Measurements from ENCODE around the gene IPMK. TPM values are rescaled to one million over a fixed set of nuclear protein-coding genes. Genes with fewer than 3 reads are reported as not detected.
"Not testable (repeated sequence)": the region's sequence is repeated elsewhere in the genome, so short reads cannot be mapped to it uniquely, and the experiment has no call there.

The IPMK gene
- total RNA-seq, 1 experiment from 2014 or later: 10.0 TPM

DNA sequence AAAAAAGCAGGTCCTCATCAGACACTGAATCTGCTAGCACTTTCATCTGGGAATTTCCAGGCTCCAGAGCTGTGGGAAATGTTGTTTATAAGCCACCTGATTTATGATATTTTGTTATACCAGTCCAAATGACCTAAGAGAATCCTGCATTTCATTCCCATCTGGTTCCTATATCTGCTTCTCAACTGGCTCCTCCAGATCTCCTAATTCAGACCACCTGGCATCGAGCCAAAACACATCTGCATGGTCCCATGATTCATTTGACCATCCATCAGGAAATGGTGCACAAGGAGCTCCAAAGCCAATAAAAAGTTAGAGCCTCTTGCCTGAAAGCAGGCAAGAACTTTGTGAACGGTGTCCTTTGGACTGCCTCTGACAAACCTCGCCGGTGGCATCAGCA lies 108.9 kb downstream of the IPMK start:
- intact Hi-C loops (cut with micrococcal nuclease; ENCODE audit: unreplicated experiment): no loop called here

DNA sequence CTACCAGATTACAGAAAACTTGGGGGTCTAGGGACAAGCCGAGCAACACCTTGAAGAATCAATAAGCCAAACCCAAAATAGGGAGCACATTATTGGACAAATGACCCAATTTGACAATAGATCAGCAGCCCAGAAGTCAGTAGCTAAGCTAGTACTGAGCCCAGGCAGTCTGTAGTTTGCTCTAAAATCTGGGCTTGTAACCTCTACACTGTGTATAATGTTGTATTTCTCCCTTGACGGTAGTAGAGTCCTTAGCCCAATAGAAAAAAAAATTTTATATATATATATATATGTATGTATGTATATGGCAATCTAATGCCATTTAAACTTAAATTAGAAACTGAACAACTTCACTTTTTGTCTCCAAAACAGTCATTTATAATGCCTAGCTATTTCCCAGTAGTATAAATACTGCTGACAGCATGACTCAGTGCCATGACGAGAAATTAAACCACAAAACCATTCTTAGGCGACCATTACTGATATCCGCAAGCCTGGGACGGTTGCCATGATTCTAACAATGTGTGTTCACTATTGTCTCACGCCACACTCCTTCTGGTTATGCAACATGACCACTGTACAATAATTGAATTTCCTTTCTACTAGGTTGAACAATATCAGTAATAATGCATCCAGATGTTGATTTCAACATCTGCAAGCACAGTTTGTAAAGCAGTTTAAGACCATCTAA lies 110.5 kb downstream of the IPMK start:
- no peaks in the 10 kb centered on the region for H3K27me3 Mint-ChIP-seq (ENCODE audit: unreplicated experiment)
- H3K4me3 Mint-ChIP-seq (ENCODE audit: low read depth, unreplicated experiment): no peak overlapping the region
- H3K27ac Mint-ChIP-seq (ENCODE audit: unreplicated experiment): no peak overlapping the region
- no TSS peak for BruUV-seq (replicated peaks)
- peaks cover 10% of the 10 kb centered on the region for H3K4me1 Mint-ChIP-seq (ENCODE audit: low read depth, unreplicated experiment)
- intact Hi-C loops (cut with micrococcal nuclease; ENCODE audit: unreplicated experiment): no loop called here
- no peaks in the 10 kb centered on the region for H3K9me3 Mint-ChIP-seq (ENCODE audit: low read depth, unreplicated experiment)
- H3K36me3 Mint-ChIP-seq (ENCODE audit: insufficient read depth, unreplicated experiment): no peaks in the 10 kb centered on the region
- DNase-seq: peak; percentile 81
- CTCF ChIA-PET: interaction anchor here (1.0 to 1.8 kb wide), 5 partner anchors 8 to 134 kb away, joined by 3 to 7 read pairs (median 3); no protein-coding TSS in a partner anchor
- TF ChIP-seq, protein P1, sequence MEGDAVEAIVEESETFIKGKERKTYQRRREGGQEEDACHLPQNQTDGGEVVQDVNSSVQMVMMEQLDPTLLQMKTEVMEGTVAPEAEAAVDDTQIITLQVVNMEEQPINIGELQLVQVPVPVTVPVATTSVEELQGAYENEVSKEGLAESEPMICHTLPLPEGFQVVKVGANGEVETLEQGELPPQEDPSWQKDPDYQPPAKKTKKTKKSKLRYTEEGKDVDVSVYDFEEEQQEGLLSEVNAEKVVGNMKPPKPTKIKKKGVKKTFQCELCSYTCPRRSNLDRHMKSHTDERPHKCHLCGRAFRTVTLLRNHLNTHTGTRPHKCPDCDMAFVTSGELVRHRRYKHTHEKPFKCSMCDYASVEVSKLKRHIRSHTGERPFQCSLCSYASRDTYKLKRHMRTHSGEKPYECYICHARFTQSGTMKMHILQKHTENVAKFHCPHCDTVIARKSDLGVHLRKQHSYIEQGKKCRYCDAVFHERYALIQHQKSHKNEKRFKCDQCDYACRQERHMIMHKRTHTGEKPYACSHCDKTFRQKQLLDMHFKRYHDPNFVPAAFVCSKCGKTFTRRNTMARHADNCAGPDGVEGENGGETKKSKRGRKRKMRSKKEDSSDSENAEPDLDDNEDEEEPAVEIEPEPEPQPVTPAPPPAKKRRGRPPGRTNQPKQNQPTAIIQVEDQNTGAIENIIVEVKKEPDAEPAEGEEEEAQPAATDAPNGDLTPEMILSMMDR (IDR thresholded peaks at IDR 0.05; ENCODE audit: unreplicated experiment): no peak

More for the DNA sequence above, 108.9 kb downstream of the IPMK start:
- BruUV-seq (replicated peaks): no TSS peak
- DNase-seq: no peak
- H3K4me3 Mint-ChIP-seq (ENCODE audit: low read depth, unreplicated experiment): no peak overlapping the region
- H3K27ac Mint-ChIP-seq (ENCODE audit: unreplicated experiment): no peak overlapping the region
- no peaks in the 10 kb centered on the region for H3K36me3 Mint-ChIP-seq (ENCODE audit: insufficient read depth, unreplicated experiment)
- TF ChIP-seq, protein P1 (IDR thresholded peaks at IDR 0.05; ENCODE audit: unreplicated experiment): no peak
- CTCF ChIA-PET: interaction anchor here (0.7 kb wide), 1 partner anchor 9 kb away, joined by 4 read pairs; no protein-coding TSS in a partner anchor
- H3K4me1 Mint-ChIP-seq (ENCODE audit: low read depth, unreplicated experiment): peaks cover 10% of the 10 kb centered on the region
- H3K27me3 Mint-ChIP-seq (ENCODE audit: unreplicated experiment): no peaks in the 10 kb centered on the region
- no peaks in the 10 kb centered on the region for H3K9me3 Mint-ChIP-seq (ENCODE audit: low read depth, unreplicated experiment)

DNA sequence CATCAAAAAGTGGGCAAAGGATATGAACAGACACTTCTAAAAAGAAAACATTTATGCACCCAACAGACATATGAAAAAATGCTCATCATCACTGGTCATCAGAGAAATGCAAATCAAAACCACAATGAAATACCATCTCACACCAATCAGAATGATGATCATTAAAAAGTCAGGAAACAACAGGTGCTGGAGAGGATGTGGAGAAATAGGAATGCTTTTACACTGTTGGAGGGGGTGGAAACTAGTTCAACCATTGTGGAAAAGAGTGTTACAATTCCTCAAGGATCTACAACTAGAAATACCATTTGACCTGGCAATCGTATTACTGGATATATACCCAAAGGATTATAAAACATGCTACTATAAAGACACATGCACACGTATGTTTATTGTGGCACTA lies 111.8 kb downstream of the IPMK start:
- H3K4me3 Mint-ChIP-seq (ENCODE audit: low read depth, unreplicated experiment); H3K9me3 Mint-ChIP-seq (ENCODE audit: low read depth, unreplicated experiment); intact Hi-C loops (cut with micrococcal nuclease; ENCODE audit: unreplicated experiment); H3K36me3 Mint-ChIP-seq (ENCODE audit: insufficient read depth, unreplicated experiment); BruUV-seq (replicated peaks); DNase-seq; H3K27ac Mint-ChIP-seq (ENCODE audit: unreplicated experiment); H3K4me1 Mint-ChIP-seq (ENCODE audit: low read depth, unreplicated experiment); H3K27me3 Mint-ChIP-seq (ENCODE audit: unreplicated experiment): not testable (repeated sequence)
- CTCF ChIA-PET: interaction anchor here (0.6 kb wide), 1 partner anchor 146 kb away, joined by 4 read pairs; no protein-coding TSS in a partner anchor

DNA sequence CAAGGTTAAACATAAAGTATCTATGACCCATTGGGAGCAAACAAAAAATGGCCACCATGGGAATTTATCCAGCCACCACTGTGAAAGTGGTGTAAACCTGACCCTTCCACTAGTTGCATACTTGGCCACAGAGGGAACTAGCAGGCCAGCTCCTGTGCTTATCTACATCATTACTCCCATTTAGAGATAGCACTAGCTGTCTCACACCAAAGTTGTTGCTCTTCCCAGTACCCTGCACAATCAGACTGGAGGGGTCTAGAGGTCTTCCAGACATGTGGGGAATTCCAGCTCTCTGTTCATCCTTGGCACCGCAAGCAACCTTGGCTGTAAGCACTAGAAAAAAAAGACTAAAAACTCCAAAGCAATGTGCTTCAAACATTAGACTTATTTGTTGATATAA lies 113.9 kb downstream of the IPMK start:
- TF ChIP-seq, protein P1 (IDR thresholded peaks at IDR 0.05; ENCODE audit: unreplicated experiment): no peak
- Mint-ChIP-seq H3K4me3 (ENCODE audit: low read depth, unreplicated experiment) (no peak overlapping the region), H3K27me3 (ENCODE audit: unreplicated experiment) (no peaks in the 10 kb centered on the region), H3K9me3 (ENCODE audit: low read depth, unreplicated experiment) (no peaks in the 10 kb centered on the region), H3K4me1 (ENCODE audit: low read depth, unreplicated experiment) (peaks cover 17% of the 10 kb centered on the region), H3K27ac (ENCODE audit: unreplicated experiment) (no peak overlapping the region), H3K36me3 (ENCODE audit: insufficient read depth, unreplicated experiment) (no peaks in the 10 kb centered on the region)
- no peak for DNase-seq
- intact Hi-C loops (cut with micrococcal nuclease; ENCODE audit: unreplicated experiment): loop anchor here (2.0 to 5.0 kb wide), 6 partner anchors 71 to 815 kb away; no protein-coding TSS in a partner anchor
- BruUV-seq (replicated peaks): no TSS peak
- CTCF ChIA-PET: interaction anchor here (1.7 kb wide), 1 partner anchor 72 kb away, joined by 5 read pairs; no protein-coding TSS in a partner anchor

Data from Calu3 (cell line).